ENCODE measurements around the gene CACNA1G. TPM values are rescaled to one million over a fixed set of nuclear protein-coding genes. Genes with fewer than 3 reads are reported as not detected.

CACNA1G gene
- total and polyA plus RNA-seq, 2 donors (not counting 1 experiment from before 2014, with no cell fraction given), result 0.08 to 0.99 TPM

DNA sequence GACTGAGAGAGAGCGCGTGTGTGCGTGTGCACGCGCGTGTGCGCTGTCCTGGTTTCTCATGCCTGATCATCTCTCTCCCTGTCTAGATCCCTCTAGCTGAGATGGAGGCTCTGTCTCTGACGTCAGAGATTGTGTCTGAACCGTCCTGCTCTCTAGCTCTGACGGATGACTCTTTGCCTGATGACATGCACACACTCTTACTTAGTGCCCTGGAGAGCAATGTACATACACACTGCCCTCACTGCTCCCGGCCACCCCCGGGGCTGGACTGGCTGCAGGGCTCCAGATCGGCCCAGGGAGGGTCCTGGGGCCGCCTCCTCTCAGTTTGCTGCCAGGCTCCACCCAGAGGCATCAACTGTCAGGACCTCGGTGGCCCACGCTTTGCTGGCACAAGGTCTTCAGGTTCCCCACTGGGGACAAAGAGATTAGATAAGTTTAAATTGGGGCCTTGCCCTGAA lies 61.1 kb downstream of the CACNA1G start:
- H4K20me1 ChIP-seq (ENCODE audit: control insufficient read depth, extremely low read depth, insufficient read depth, low read length), result no peaks in the 10 kb centered on the region
- H3K27me3 ChIP-seq (ENCODE audit: control insufficient read depth, insufficient read depth, low read length), result no peaks in the 10 kb centered on the region
- no peak for TF ChIP-seq EZH2 (IDR thresholded peaks at IDR 0.05; ENCODE audit: low read length, missing control alignments)
- TF ChIP-seq, protein P1, sequence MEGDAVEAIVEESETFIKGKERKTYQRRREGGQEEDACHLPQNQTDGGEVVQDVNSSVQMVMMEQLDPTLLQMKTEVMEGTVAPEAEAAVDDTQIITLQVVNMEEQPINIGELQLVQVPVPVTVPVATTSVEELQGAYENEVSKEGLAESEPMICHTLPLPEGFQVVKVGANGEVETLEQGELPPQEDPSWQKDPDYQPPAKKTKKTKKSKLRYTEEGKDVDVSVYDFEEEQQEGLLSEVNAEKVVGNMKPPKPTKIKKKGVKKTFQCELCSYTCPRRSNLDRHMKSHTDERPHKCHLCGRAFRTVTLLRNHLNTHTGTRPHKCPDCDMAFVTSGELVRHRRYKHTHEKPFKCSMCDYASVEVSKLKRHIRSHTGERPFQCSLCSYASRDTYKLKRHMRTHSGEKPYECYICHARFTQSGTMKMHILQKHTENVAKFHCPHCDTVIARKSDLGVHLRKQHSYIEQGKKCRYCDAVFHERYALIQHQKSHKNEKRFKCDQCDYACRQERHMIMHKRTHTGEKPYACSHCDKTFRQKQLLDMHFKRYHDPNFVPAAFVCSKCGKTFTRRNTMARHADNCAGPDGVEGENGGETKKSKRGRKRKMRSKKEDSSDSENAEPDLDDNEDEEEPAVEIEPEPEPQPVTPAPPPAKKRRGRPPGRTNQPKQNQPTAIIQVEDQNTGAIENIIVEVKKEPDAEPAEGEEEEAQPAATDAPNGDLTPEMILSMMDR (conservative IDR thresholded peaks at IDR 0.05 in 1 of 2, IDR thresholded peaks at IDR 0.05 in 1 of 2; ENCODE audit: low read depth in 1 of 2, low read length in 2 of 2), result no peak
- no peak overlapping the region for H3K9ac ChIP-seq (ENCODE audit: insufficient read depth, low read length)
- H3K27ac ChIP-seq (ENCODE audit: insufficient read depth, low read length), result no peak overlapping the region
- no peaks in the 10 kb centered on the region for H3K9me3 ChIP-seq (ENCODE audit: control insufficient read depth, insufficient read depth, low read depth, low read length)
- no peaks in the 10 kb centered on the region for H3K79me2 ChIP-seq (ENCODE audit: control insufficient read depth, insufficient read depth, low read length)
- no peak overlapping the region for H3K4me2 ChIP-seq (ENCODE audit: extremely low read depth, insufficient read depth, low read length)
- no peaks in the 10 kb centered on the region for H3K36me3 ChIP-seq (ENCODE audit: control insufficient read depth, insufficient read depth, low read length)
- no peak overlapping the region for H3K4me3 ChIP-seq (replicated peaks in 1 of 4; ENCODE audit: control extremely low read depth in 1 of 4, insufficient read depth in 1 of 4, low read depth in 3 of 4, low read length in 4 of 4)
- DNase-seq (ENCODE audit: low read depth in 2 of 2), result peak in 1 of 2 donors; percentile 29
- H2AFZ ChIP-seq (ENCODE audit: low read length), result no peak overlapping the region
- H3K4me1 ChIP-seq (ENCODE audit: control insufficient read depth, extremely low read depth, insufficient read depth, low read length), result peaks cover 2% of the 10 kb centered on the region

DNA sequence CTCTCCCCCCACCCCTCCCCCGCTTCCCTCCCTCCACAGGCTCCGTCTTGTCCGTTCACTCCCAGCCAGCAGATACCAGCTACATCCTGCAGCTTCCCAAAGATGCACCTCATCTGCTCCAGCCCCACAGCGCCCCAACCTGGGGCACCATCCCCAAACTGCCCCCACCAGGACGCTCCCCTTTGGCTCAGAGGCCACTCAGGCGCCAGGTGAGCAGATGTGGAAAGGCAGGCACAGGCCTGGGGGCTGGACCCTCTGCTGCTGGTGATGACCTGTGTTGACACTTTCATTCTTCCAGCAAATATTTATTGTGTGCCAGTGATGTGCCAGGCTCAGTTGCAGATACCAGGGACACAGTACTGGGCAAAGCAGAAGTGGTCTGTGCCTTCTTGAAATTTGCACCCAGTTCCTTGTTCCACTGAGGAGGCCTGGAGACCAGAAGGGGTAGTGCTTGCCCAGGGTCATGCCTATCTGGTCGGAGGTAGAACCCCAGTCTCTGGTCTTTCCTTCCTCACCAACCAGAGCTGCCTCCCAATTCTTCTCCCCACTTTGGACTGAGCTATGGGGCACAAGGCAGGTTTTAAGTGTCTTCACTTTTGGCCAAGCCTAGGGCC lies 63.9 kb downstream of the CACNA1G start:
- TF ChIP-seq, protein P1 (conservative IDR thresholded peaks at IDR 0.05 in 1 of 2, IDR thresholded peaks at IDR 0.05 in 1 of 2; ENCODE audit: low read depth in 1 of 2, low read length in 2 of 2), result no peak
- TF ChIP-seq EZH2 (IDR thresholded peaks at IDR 0.05; ENCODE audit: low read length, missing control alignments), result no peak
- no peak overlapping the region for H2AFZ ChIP-seq (ENCODE audit: low read length)
- H3K36me3 ChIP-seq (ENCODE audit: control insufficient read depth, insufficient read depth, low read length), result no peaks in the 10 kb centered on the region
- H3K79me2 ChIP-seq (ENCODE audit: control insufficient read depth, insufficient read depth, low read length), result no peaks in the 10 kb centered on the region
- H3K4me3 ChIP-seq (replicated peaks in 1 of 4; ENCODE audit: control extremely low read depth in 1 of 4, insufficient read depth in 1 of 4, low read depth in 3 of 4, low read length in 4 of 4), result no peak overlapping the region
- no peaks in the 10 kb centered on the region for H4K20me1 ChIP-seq (ENCODE audit: control insufficient read depth, extremely low read depth, insufficient read depth, low read length)
- H3K4me2 ChIP-seq (ENCODE audit: extremely low read depth, insufficient read depth, low read length), result no peak overlapping the region
- peaks cover 7% of the 10 kb centered on the region for H3K27me3 ChIP-seq (ENCODE audit: control insufficient read depth, insufficient read depth, low read length)
- H3K9ac ChIP-seq (ENCODE audit: insufficient read depth, low read length), result no peak overlapping the region
- no peaks in the 10 kb centered on the region for H3K9me3 ChIP-seq (ENCODE audit: control insufficient read depth, insufficient read depth, low read depth, low read length)
- no peak for DNase-seq (ENCODE audit: low read depth in 2 of 2)
- no peaks in the 10 kb centered on the region for H3K4me1 ChIP-seq (ENCODE audit: control insufficient read depth, extremely low read depth, insufficient read depth, low read length)
- H3K27ac ChIP-seq (ENCODE audit: insufficient read depth, low read length), result no peak overlapping the region

DNA sequence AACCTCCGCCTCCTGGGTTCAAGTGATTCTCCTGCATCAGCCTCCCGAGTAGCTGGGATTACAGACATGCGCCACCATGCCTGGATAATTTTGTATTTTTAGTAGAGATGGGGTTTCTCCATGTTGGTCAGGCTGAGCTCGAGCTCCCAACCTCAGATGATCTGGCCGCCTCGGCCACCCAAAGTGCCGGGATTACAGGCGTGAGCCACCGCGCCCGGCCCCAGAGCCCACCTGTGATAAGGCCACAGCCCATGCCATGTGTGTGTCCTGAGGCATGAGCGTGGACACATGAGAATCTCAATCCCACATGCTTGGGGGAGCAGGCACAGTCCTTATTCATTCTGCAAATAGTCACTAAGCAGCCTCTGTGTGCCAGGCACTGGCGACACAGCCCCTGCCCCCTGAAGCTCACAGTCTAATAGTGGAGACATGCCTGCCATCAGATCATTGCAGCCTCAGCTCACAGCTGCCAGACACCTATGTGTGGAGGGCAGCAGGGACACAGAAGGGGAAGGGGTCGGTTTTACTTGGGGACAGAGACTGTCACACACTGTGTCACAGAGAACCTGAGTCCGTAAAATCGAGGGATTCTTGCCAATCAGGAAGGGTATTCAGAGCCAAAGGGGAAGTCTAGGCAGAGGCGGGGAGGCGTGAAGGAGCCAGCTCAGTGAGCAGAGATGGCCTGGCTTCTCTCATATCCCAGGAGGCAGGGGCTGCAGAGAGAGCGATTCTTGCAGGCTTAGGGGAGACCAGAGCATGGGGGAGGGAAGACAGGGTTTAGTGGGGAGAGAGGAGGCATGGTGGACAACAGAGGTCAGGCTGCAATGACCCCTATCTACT lies 64.7 kb downstream of the CACNA1G start:
- no peaks in the 10 kb centered on the region for H3K79me2 ChIP-seq (ENCODE audit: control insufficient read depth, insufficient read depth, low read length)
- no peak for DNase-seq (ENCODE audit: low read depth in 2 of 2)
- no peak overlapping the region for H3K27ac ChIP-seq (ENCODE audit: insufficient read depth, low read length)

More for the DNA sequence above, 64.7 kb downstream of the CACNA1G start:
- no peak overlapping the region for H3K4me3 ChIP-seq (replicated peaks in 1 of 4; ENCODE audit: control extremely low read depth in 1 of 4, insufficient read depth in 1 of 4, low read depth in 3 of 4, low read length in 4 of 4)
- H3K27me3 ChIP-seq (ENCODE audit: control insufficient read depth, insufficient read depth, low read length), result peaks cover 7% of the 10 kb centered on the region
- H3K4me2 ChIP-seq (ENCODE audit: extremely low read depth, insufficient read depth, low read length), result no peak overlapping the region
- H4K20me1 ChIP-seq (ENCODE audit: control insufficient read depth, extremely low read depth, insufficient read depth, low read length), result no peaks in the 10 kb centered on the region
- TF ChIP-seq, protein P1 (conservative IDR thresholded peaks at IDR 0.05 in 1 of 2, IDR thresholded peaks at IDR 0.05 in 1 of 2; ENCODE audit: low read depth in 1 of 2, low read length in 2 of 2), result no peak
- TF ChIP-seq EZH2 (IDR thresholded peaks at IDR 0.05; ENCODE audit: low read length, missing control alignments), result no peak
- no peak overlapping the region for H2AFZ ChIP-seq (ENCODE audit: low read length)
- no peaks in the 10 kb centered on the region for H3K36me3 ChIP-seq (ENCODE audit: control insufficient read depth, insufficient read depth, low read length)
- H3K4me1 ChIP-seq (ENCODE audit: control insufficient read depth, extremely low read depth, insufficient read depth, low read length), result no peaks in the 10 kb centered on the region
- H3K9ac ChIP-seq (ENCODE audit: insufficient read depth, low read length), result no peak overlapping the region
- no peaks in the 10 kb centered on the region for H3K9me3 ChIP-seq (ENCODE audit: control insufficient read depth, insufficient read depth, low read depth, low read length)

All from fibroblast of lung (primary cell).